GM13977 (cell line): Measurements from ENCODE around the gene SNX10.

Experiments
- DNase-seq: peaks from one replicate; pipeline ENCODE4 v3.0.0; 2012; ENCODE audit warnings: low spot score
- in situ Hi-C: fragments of 300-500 bp; cut with MboI; formaldehyde crosslinking; loops from one replicate; pipeline ENCODE4 v1.12.0; 2022; ENCODE audit warnings: low sequenced_read_pairs, low pct_unique_long_range_greater_than_20kb, mixed read lengths, inconsistent platforms; ENCODE audit not compliant: unreplicated experiment
- TF ChIP-seq, protein P1 (sequence below): IDR thresholded peaks from 2 replicates; pipeline ENCODE4 v1.5.1; 2012; ENCODE audit warnings: mild to moderate bottlenecking, control low read depth; ENCODE audit not compliant: insufficient read depth; ENCODE audit errors: extremely low read depth, missing control alignments

SNX10 gene

DNA sequence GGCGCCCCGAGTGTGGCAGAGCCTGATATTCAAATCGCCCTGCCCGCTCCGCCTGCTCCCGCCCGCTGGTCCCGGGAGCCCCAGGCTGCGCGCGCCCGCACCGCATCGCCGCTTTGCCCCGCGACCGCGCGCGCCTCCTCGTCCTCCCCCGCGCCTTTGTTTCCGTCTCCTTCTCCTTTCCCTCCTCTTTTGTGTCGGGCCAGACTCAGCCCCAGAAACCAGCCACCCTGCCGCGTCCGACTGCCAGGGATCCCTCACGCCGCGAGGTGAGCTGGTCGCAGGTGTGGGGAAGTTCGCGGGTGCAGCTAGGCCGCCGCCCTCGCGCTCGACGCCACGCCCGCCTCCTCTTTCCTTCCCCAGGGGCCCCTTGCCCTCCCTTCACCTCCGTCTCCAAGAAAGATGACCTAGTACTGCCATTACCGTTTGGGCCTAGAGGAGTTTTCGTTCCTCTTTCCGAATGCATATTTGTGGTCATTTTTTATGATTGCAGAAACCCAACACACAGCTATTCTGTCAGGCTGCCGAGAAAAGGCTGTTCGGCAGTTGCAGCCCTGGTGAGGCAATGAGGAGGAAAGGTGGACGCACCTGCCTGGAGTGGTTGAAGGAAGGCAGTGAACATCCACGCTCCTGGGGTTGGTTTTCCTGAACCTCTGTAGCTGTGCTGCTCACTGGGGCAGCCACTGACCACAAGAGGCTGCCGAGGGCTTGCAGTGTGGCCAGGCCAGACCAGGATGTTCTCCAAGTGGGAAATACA lies 107.3 kb downstream of the SNX10 start:
- DNase-seq: peak; percentile 86
- in situ Hi-C loops: no loop called here
- TF ChIP-seq, protein P1, sequence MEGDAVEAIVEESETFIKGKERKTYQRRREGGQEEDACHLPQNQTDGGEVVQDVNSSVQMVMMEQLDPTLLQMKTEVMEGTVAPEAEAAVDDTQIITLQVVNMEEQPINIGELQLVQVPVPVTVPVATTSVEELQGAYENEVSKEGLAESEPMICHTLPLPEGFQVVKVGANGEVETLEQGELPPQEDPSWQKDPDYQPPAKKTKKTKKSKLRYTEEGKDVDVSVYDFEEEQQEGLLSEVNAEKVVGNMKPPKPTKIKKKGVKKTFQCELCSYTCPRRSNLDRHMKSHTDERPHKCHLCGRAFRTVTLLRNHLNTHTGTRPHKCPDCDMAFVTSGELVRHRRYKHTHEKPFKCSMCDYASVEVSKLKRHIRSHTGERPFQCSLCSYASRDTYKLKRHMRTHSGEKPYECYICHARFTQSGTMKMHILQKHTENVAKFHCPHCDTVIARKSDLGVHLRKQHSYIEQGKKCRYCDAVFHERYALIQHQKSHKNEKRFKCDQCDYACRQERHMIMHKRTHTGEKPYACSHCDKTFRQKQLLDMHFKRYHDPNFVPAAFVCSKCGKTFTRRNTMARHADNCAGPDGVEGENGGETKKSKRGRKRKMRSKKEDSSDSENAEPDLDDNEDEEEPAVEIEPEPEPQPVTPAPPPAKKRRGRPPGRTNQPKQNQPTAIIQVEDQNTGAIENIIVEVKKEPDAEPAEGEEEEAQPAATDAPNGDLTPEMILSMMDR: no peak

DNA sequence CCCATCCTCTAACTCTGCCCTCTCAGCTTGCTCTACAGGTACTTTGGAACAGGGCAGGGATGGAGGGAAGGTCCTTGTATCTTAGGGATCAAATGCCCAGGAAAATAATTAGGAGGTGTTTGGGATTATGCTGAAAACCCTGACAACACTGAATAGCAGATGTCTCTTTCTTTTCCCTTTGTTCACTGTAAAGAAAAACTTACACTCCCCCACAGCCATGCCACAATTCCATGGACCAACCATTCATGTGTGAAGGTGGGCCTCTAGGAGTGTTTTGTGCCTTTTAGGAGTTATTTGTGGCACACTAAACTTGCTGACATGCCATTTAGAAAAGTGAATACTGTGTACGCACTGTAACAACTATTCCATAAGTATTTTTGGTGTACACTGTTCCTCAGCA lies 108.1 kb downstream of the SNX10 start:
- in situ Hi-C loops: no loop called here
- TF ChIP-seq, protein P1: no peak
- DNase-seq: no peak

DNA sequence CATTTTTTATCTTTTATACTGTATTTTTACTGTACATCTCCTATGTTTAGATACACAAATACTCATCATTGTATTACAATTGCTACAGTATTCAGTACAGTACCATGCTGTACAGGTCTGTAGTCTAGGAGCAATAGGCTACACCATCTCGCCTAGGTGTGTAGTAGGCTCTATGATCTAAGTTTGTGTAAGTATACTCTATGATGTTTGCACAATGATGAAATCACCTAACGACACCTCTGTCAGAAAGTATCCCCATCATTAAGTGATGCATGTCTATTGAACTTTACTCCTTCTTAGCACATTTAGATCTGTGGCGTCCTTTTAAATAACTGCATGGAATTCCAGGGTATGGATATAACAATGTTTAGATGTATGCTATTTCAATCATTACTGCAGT lies 112.0 kb downstream of the SNX10 start:
- DNase-seq: no peak
- TF ChIP-seq, protein P1: no peak
- in situ Hi-C loops: no loop called here

DNA sequence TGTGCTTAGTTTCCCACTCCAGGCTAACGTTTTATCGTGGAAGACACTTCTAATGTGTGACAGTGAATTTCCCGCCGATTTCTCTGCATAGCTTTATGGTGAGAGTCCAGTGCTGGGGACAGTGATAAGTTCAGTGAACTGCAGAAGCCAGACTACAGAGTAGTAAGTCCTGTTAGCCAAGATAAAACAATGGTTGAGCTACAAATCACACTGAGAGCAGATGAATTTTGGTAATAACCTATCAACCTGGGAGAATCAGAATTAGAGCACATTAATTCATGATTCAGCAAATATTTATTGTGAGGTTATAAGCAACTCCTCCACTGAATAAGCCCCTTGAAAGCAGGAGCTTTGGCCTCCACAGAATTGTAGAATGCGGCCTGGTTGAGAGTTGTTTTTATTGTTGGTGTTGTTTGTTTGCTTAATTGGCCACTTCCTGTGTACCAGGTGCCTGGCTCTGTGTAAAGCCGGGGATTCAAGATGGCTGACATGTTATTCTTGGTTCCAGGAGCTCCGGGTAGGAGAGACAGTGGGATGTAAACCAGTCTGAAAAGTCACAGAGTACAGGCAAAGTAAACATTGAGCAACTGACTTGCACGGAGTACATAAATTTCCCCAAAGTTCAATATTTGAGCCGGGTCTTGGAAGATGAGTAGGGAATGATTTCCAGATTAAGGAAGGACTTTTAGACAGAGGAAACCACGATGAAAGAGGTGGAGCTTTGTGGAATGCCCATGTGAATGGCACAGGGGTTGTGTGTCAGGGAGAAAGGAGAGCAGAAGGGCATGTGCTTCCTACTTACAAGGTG lies 112.7 kb downstream of the SNX10 start:
- in situ Hi-C loops: no loop called here
- TF ChIP-seq, protein P1: no peak
- DNase-seq: no peak

DNA sequence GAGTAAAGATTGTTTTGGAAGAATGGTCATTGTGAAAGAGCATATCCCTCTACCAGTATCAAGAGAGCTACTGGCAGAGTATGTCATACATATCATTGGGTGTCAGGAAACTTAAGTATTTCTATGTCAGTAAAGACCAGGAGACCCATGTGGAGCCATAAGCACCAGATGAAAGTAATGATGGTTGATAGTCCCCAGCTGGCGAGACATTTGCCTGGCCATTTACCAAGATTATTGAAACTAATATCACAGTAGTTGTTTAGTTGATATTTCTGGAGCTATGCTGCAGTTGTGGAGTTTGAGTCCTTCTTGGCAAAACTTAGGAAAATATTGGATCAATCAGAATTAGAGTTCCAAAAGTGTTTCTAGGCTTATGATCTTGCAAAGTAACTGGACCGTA lies 114.8 kb downstream of the SNX10 start:
- in situ Hi-C loops: no loop called here
- TF ChIP-seq, protein P1: no peak
- DNase-seq: no peak

DNA sequence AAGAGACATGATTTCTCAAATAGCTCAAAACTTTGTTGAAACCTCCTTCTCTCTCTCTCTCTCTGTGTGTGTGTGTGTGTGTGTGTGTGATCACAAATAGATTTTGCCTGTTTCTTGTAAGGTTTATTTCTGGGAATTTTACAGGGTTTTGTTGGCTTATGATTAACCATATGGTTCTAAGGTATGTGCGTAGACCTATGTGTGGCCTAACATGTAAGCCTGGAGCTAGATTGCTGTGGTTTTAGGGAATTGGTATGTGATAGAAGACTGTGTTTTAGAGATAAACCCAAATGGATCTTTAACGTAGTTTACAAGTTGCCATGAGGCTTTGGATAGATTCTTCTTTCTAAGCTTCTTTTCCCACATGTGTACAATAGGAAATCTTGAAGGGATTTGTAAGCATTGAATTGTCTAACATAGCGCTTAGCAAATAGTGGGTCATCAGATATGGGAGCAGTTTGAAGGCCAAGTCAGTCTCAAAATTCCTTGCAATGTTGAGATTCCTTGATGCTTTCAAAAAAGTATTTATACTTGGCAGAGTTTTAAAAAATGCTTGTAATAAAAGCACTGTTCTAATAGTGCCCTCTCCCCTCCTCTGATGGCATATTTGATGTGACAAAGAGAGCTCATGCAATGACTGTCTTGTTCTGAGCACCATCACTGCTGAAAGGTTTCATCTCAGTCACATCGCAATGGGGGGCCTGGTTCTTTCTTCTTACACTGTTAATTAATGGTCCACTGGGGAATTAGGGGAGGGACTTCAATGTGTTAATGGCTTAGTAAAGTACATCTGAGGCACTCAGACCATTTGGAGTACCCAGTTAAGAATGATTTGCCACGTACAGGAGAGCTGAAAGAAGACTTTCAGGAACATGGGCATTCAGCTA lies 118.2 kb downstream of the SNX10 start:
- DNase-seq: no peak
- TF ChIP-seq, protein P1: no peak
- in situ Hi-C loops: no loop called here
